HG02763 (cell line): ENCODE results near the gene PTPRF.
"Not testable (repeated sequence)": the region's sequence is repeated elsewhere in the genome, so short reads cannot be mapped to it uniquely, and the experiment has no call there.

ENCODE experiments used
- ATAC-seq: cut with Tn5 transposase; IDR thresholded peaks from one replicate; pipeline ENCODE4 v1.9.1; 2021; ENCODE audit warnings: mild to moderate bottlenecking, moderate library complexity; ENCODE audit not compliant: unreplicated experiment

PTPRF gene

GRCh38 chr1:43530483-43531106 lies at the start of gene PTPRF:
Gene PTPRF (plus strand): TSS chr1:43530883. CDS start chr1:43545076, 14,193 bp downstream.
- ATAC-seq: no peak

- no peak for ATAC-seq
Measured at GRCh38 chr1:43481491-43481890, 49.2 kb upstream of the PTPRF start.

GRCh38 chr1:43482215-43482614 lies 48.5 kb upstream of the PTPRF start:
- no peak for ATAC-seq

GRCh38 chr1:43484367-43484766 lies 46.3 kb upstream of the PTPRF start:
- no peak for ATAC-seq

- no peak for ATAC-seq
Measured at GRCh38 chr1:43488165-43488564, 42.5 kb upstream of the PTPRF start.

GRCh38 chr1:43491061-43491460 lies 39.6 kb upstream of the PTPRF start:
- ATAC-seq: no peak

- no peak for ATAC-seq
Measured at GRCh38 chr1:43492826-43493225, 37.9 kb upstream of the PTPRF start.

GRCh38 chr1:43493661-43494450 lies 36.8 kb upstream of the PTPRF start:
- ATAC-seq: no peak

- no peak for ATAC-seq
Measured at GRCh38 chr1:43495204-43495603, 35.5 kb upstream of the PTPRF start.

- ATAC-seq: no peak
Measured at GRCh38 chr1:43499898-43500297, 30.8 kb upstream of the PTPRF start.

GRCh38 chr1:43501806-43502205 lies 28.9 kb upstream of the PTPRF start:
- ATAC-seq: not testable (repeated sequence)

- ATAC-seq: no peak
Measured at GRCh38 chr1:43503534-43503933, 27.1 kb upstream of the PTPRF start.

- no peak for ATAC-seq
Measured at GRCh38 chr1:43505077-43505780, 25.5 kb upstream of the PTPRF start.

- no peak for ATAC-seq
Measured at GRCh38 chr1:43506233-43506632, 24.4 kb upstream of the PTPRF start.

- ATAC-seq: no peak
Measured at GRCh38 chr1:43507296-43508295, 23.1 kb upstream of the PTPRF start.

- no peak for ATAC-seq
Measured at GRCh38 chr1:43509007-43509739, 21.5 kb upstream of the PTPRF start.

GRCh38 chr1:43509740-43510375 lies 20.8 kb upstream of the PTPRF start:
- no peak for ATAC-seq

GRCh38 chr1:43510621-43511020 lies 20.1 kb upstream of the PTPRF start:
- no peak for ATAC-seq

GRCh38 chr1:43511394-43511793 lies 19.3 kb upstream of the PTPRF start:
- ATAC-seq: no peak
